GM12878 (cell line): ENCODE data around the gene TBCD. TPM values are rescaled to one million over a fixed set of nuclear protein-coding genes. Genes with fewer than 3 reads are reported as not detected.
A peak's percentile ranks its signal among the peaks of the same experiment; 100 is the strongest.

Experiments
- BRCA1 ChIP-seq: IDR thresholded peaks from 2 replicates; pipeline ENCODE4 v1.6.1; 2011; ENCODE audit warnings: low read depth, low read length, improper control_type of control experiment
- CREB1 ChIP-seq: IDR thresholded peaks from 2 replicates; pipeline ENCODE4 v1.6.1; 2012; ENCODE audit warnings: low read depth, mild to moderate bottlenecking, inconsistent platforms
- EZH2 ChIP-seq: IDR thresholded peaks from 2 replicates; pipeline ENCODE4 v1.6.1; 2012; ENCODE audit warnings: low read depth, mild to moderate bottlenecking, control low read depth, inconsistent platforms, low read length, borderline replicate concordance; ENCODE audit not compliant: control insufficient read depth
- FOS ChIP-seq: IDR thresholded peaks from 3 replicates; pipeline ENCODE4 v1.6.1; 2011; ENCODE audit warnings: borderline replicate concordance; ENCODE audit not compliant: insufficient read length; ENCODE audit errors: extremely low read depth
- FOXM1 ChIP-seq: IDR thresholded peaks from 2 replicates; pipeline ENCODE4 v1.6.1; 2012; ENCODE audit warnings: low read depth, mild to moderate bottlenecking, inconsistent platforms, low read length, moderate library complexity
- HSF1 ChIP-seq: fragments of 150-350 bp; IDR thresholded peaks from 2 replicates; pipeline ENCODE4 v1.6.1; 2014; ENCODE audit warnings: mild to moderate bottlenecking, low read depth, low read length
- PAX5 ChIP-seq: IDR thresholded peaks from 2 replicates; pipeline ENCODE4 v1.6.1; 2011; ENCODE audit warnings: low read depth, low read length, borderline replicate concordance
- PAX8 ChIP-seq: fragments of 450-650 bp; IDR thresholded peaks from 2 replicates; pipeline ENCODE4 v1.6.1; 2017; ENCODE audit warnings: mild to moderate bottlenecking, moderate library complexity
- SMC3 ChIP-seq: IDR thresholded peaks from 2 replicates; pipeline ENCODE4 v1.6.1; 2011; ENCODE audit warnings: low read length, improper control_type of control experiment, borderline replicate concordance
- SP1 ChIP-seq: IDR thresholded peaks from one replicate; pipeline ENCODE4 v1.6.1; 2011; ENCODE audit warnings: low read depth, low read length
- TCF3 ChIP-seq: IDR thresholded peaks from 2 replicates; pipeline ENCODE4 v1.6.1; 2012; ENCODE audit warnings: low read depth, mild to moderate bottlenecking, low read length, borderline replicate concordance; ENCODE audit not compliant: insufficient read depth
- ZNF207 ChIP-seq: fragments of 450-650 bp; IDR thresholded peaks from 2 replicates; pipeline ENCODE4 v1.6.1; 2014; ENCODE audit warnings: antibody characterized with exemption, mild to moderate bottlenecking, borderline replicate concordance
- polyA plus RNA-seq, 11 experiments: library from polyadenylated mRNA; depleted of rRNA in 4 of 11; unstranded in 6 of 11; stranded (reverse) in 5 of 11; fragments of >200 nt; fragmentation: Nextera tagmentation in 4 of 11; fragmentation: Illumina TruSeq in 1 of 11; extraction: Ambion mirVana in 4 of 11; extraction: Trizol in 1 of 11; gene quantifications; 1 replicate in 1 of 11; 2 replicates in 10 of 11; pipeline versions ENCODE4 v1.2.1 to v1.2.3, GENCODE V29; 2011 to 2016; ENCODE audit warnings: inconsistent platforms in 2 of 11, missing spikeins in 2 of 11, low read depth in 1 of 11
- total RNA-seq, 4 experiments: library from RNA; depleted of rRNA in 3 of 4; stranded (reverse); fragments of >200 nt in 3 of 4; fragmentation: Illumina TruSeq in 1 of 4; extraction: Trizol in 1 of 4; gene quantifications; 2 replicates each; pipeline versions ENCODE4 v1.2.1 to v1.2.3, GENCODE V29; 2013 to 2021
- TF ChIP-seq, protein P1 (sequence below): fragments of 450-650 bp; IDR thresholded peaks from 2 replicates; pipeline ENCODE4 v1.6.1; 2017; ENCODE audit warnings: mild to moderate bottlenecking, moderate library complexity
- TF ChIP-seq, protein P2 (sequence below), 3 experiments: IDR thresholded peaks in 2 of 3; conservative IDR thresholded peaks in 1 of 3; 2 replicates each; pipeline ENCODE4 v1.5.1; 2011; ENCODE audit warnings: low read depth in 3 of 3, low read length in 3 of 3, mild to moderate bottlenecking in 3 of 3, control low read depth in 2 of 3, moderate library complexity in 2 of 3, inconsistent platforms in 1 of 3, mixed read lengths in 1 of 3; ENCODE audit not compliant: control insufficient read depth in 2 of 3, insufficient read depth in 1 of 3; ENCODE audit errors: extremely low read depth in 1 of 3
- TF ChIP-seq, protein P3 (sequence below): IDR thresholded peaks from 2 replicates; pipeline ENCODE4 v1.6.1; 2011; ENCODE audit warnings: borderline replicate concordance, low read depth, mild to moderate bottlenecking, moderate library complexity, mixed read lengths, low read length; ENCODE audit not compliant: insufficient read depth; ENCODE audit errors: extremely low read length
- TF ChIP-seq, protein P4 (sequence below): IDR thresholded peaks from 2 replicates; pipeline ENCODE4 v1.6.1; 2012; ENCODE audit warnings: mild to moderate bottlenecking, low read depth, low read length

TBCD gene
- total and polyA plus RNA-seq, 10 of the 15 experiments (the other 5 are each of a cell fraction or from before 2014, with no cell fraction given): 10.3 to 114 (median 52.4) TPM

GRCh38 chr17:82751571-82752370 is at the start of gene TBCD (continued):
- TF ChIP-seq, protein P1, sequence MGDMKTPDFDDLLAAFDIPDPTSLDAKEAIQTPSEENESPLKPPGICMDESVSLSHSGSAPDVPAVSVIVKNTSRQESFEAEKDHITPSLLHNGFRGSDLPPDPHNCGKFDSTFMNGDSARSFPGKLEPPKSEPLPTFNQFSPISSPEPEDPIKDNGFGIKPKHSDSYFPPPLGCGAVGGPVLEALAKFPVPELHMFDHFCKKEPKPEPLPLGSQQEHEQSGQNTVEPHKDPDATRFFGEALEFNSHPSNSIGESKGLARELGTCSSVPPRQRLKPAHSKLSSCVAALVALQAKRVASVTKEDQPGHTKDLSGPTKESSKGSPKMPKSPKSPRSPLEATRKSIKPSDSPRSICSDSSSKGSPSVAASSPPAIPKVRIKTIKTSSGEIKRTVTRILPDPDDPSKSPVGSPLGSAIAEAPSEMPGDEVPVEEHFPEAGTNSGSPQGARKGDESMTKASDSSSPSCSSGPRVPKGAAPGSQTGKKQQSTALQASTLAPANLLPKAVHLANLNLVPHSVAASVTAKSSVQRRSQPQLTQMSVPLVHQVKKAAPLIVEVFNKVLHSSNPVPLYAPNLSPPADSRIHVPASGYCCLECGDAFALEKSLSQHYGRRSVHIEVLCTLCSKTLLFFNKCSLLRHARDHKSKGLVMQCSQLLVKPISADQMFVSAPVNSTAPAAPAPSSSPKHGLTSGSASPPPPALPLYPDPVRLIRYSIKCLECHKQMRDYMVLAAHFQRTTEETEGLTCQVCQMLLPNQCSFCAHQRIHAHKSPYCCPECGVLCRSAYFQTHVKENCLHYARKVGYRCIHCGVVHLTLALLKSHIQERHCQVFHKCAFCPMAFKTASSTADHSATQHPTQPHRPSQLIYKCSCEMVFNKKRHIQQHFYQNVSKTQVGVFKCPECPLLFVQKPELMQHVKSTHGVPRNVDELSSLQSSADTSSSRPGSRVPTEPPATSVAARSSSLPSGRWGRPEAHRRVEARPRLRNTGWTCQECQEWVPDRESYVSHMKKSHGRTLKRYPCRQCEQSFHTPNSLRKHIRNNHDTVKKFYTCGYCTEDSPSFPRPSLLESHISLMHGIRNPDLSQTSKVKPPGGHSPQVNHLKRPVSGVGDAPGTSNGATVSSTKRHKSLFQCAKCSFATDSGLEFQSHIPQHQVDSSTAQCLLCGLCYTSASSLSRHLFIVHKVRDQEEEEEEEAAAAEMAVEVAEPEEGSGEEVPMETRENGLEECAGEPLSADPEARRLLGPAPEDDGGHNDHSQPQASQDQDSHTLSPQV: 0 out of 2 replicates have a peak, but pooled peaks have one; percentile 19
- TF ChIP-seq FOS: no peak
- TF ChIP-seq, protein P2, sequence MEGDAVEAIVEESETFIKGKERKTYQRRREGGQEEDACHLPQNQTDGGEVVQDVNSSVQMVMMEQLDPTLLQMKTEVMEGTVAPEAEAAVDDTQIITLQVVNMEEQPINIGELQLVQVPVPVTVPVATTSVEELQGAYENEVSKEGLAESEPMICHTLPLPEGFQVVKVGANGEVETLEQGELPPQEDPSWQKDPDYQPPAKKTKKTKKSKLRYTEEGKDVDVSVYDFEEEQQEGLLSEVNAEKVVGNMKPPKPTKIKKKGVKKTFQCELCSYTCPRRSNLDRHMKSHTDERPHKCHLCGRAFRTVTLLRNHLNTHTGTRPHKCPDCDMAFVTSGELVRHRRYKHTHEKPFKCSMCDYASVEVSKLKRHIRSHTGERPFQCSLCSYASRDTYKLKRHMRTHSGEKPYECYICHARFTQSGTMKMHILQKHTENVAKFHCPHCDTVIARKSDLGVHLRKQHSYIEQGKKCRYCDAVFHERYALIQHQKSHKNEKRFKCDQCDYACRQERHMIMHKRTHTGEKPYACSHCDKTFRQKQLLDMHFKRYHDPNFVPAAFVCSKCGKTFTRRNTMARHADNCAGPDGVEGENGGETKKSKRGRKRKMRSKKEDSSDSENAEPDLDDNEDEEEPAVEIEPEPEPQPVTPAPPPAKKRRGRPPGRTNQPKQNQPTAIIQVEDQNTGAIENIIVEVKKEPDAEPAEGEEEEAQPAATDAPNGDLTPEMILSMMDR (IDR thresholded peaks at IDR 0.05 in 2 of 3, conservative IDR thresholded peaks at IDR 0.05 in 1 of 3; ENCODE audit: control insufficient read depth in 2 of 3, extremely low read depth in 1 of 3, insufficient read depth in 1 of 3, low read depth in 3 of 3, low read length in 3 of 3): no peak
- TF ChIP-seq BRCA1: no peak
- no peak for TF ChIP-seq EZH2
- TF ChIP-seq, protein P3, sequence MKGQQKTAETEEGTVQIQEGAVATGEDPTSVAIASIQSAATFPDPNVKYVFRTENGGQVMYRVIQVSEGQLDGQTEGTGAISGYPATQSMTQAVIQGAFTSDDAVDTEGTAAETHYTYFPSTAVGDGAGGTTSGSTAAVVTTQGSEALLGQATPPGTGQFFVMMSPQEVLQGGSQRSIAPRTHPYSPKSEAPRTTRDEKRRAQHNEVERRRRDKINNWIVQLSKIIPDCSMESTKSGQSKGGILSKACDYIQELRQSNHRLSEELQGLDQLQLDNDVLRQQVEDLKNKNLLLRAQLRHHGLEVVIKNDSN: no peak
- peak; percentile 79 for TF ChIP-seq SP1
- no peak for TF ChIP-seq HSF1
- no peak for TF ChIP-seq PAX5
- TF ChIP-seq CREB1: peak; percentile 76
- TF ChIP-seq FOXM1: no peak
- no peak for TF ChIP-seq PAX8
- TF ChIP-seq, protein P4, sequence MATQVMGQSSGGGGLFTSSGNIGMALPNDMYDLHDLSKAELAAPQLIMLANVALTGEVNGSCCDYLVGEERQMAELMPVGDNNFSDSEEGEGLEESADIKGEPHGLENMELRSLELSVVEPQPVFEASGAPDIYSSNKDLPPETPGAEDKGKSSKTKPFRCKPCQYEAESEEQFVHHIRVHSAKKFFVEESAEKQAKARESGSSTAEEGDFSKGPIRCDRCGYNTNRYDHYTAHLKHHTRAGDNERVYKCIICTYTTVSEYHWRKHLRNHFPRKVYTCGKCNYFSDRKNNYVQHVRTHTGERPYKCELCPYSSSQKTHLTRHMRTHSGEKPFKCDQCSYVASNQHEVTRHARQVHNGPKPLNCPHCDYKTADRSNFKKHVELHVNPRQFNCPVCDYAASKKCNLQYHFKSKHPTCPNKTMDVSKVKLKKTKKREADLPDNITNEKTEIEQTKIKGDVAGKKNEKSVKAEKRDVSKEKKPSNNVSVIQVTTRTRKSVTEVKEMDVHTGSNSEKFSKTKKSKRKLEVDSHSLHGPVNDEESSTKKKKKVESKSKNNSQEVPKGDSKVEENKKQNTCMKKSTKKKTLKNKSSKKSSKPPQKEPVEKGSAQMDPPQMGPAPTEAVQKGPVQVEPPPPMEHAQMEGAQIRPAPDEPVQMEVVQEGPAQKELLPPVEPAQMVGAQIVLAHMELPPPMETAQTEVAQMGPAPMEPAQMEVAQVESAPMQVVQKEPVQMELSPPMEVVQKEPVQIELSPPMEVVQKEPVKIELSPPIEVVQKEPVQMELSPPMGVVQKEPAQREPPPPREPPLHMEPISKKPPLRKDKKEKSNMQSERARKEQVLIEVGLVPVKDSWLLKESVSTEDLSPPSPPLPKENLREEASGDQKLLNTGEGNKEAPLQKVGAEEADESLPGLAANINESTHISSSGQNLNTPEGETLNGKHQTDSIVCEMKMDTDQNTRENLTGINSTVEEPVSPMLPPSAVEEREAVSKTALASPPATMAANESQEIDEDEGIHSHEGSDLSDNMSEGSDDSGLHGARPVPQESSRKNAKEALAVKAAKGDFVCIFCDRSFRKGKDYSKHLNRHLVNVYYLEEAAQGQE: no peak
- no peak for TF ChIP-seq TCF3
- TF ChIP-seq ZNF207: peak; percentile 97
- TF ChIP-seq SMC3: no peak
